HCT116 (cell line): ENCODE measurements around the gene TRIM31. TPM values are rescaled to one million over a fixed set of nuclear protein-coding genes. Genes with fewer than 3 reads are reported as not detected.

Experiments used
- ATAC-seq: fragments of 200-7000 bp; cut with Tn5 transposase; 2 replicates; pipeline ENCODE4 v1.9.1; 2020; ENCODE audit warnings: mild to moderate bottlenecking, moderate library complexity
- BruUV-seq: library from RNA; stranded (reverse); fragments of 400-500 nt; replicated peaks from 2 replicates; lab custom pipeline; 2021; lab: Mats Ljungman, UMichigan
- CTCF ChIA-PET: fragments of 300-600 bp; sonication (Branson Sonifier 250); formaldehyde crosslinking; loops from one replicate; lab custom pipeline; 2021; ENCODE audit warnings: antibody characterized with exemption; lab: Charles Lee
- POLR2A ChIA-PET: fragments of 300-600, 350-600 bp; sonication (Branson Sonifier 250); formaldehyde crosslinking; loops from one replicate; lab custom pipeline; 2021; ENCODE audit warnings: antibody characterized with exemption; lab: Charles Lee
- RAD21 ChIA-PET, 2 experiments: fragments of 300-600 bp; sonication (Branson Sonifier 250); formaldehyde crosslinking; loops; one replicate each; lab custom pipeline; 2023; ENCODE audit warnings: low total read pairs in 2 of 2; ENCODE audit not compliant: uncharacterized antibody in 2 of 2, unreplicated experiment in 2 of 2, low non-redundant PET in 1 of 2; lab: Charles Lee
- DNase-seq: peaks from one replicate; pipeline ENCODE4 v3.0.0-alpha.2; 2010; ENCODE audit warnings: low read depth, low spot score
- H2AFZ ChIP-seq: fragments of 200-600 bp; shearing (Covaris generic), sonication (generic); 2 replicates; pipeline ENCODE4 v1.6.1; 2017; ENCODE audit warnings: low read depth, mixed run types, mixed read lengths, antibody characterized with exemption, low read length; ENCODE audit not compliant: poor library complexity, severe bottlenecking
- H3K27ac ChIP-seq: 2 replicates; pipeline ENCODE4 v1.5.1; 2012; ENCODE audit warnings: low read depth, low read length
- H3K27me3 ChIP-seq: fragments of 200-600 bp; sonication (generic); 2 replicates; pipeline ENCODE4 v1.6.1; 2016; ENCODE audit warnings: mixed run types, low read length, mixed read lengths; ENCODE audit not compliant: insufficient read depth
- H3K36me3 ChIP-seq, 2 experiments: fragments of 200-500 bp in 1 of 2; fragments of 200-600 bp in 1 of 2; sonication (Bioruptor generic) in 1 of 2; sonication (generic) in 1 of 2; 2 replicates each; pipeline versions ENCODE4 v1.5.1 to v1.6.1; 2014 to 2016; ENCODE audit warnings: low read length in 2 of 2, inconsistent platforms in 1 of 2, mixed read lengths in 1 of 2, mixed run types in 1 of 2; ENCODE audit not compliant: insufficient read depth in 2 of 2, control insufficient read depth in 1 of 2
- H3K4me1 ChIP-seq, 2 experiments: fragments of 200-600 bp in 1 of 2; sonication (generic) in 1 of 2; 2 replicates each; pipeline versions ENCODE4 v1.5.1 to v1.6.1; 2012 to 2017; ENCODE audit warnings: low read length in 2 of 2, inconsistent platforms in 1 of 2, mild to moderate bottlenecking in 1 of 2, mixed read lengths in 1 of 2, mixed run types in 1 of 2, moderate library complexity in 1 of 2; ENCODE audit not compliant: insufficient read depth in 2 of 2, control insufficient read depth in 1 of 2
- H3K4me2 ChIP-seq: fragments of 200-600 bp; sonication (generic); 2 replicates; pipeline ENCODE4 v1.6.1; 2017; ENCODE audit warnings: mixed run types, low read length, mixed read lengths
- H3K4me3 ChIP-seq, 2 experiments: fragments of 200-600 bp in 1 of 2; sonication (generic) in 1 of 2; replicated peaks in 1 of 2; 2 replicates each; pipeline ENCODE4 v1.5.1; 2011 to 2016; ENCODE audit warnings: low read length in 2 of 2, control low read depth in 1 of 2, low read depth in 1 of 2, mild to moderate bottlenecking in 1 of 2, mixed read lengths in 1 of 2, mixed run types in 1 of 2
- H3K79me2 ChIP-seq: fragments of 200-600 bp; sonication (generic); 2 replicates; pipeline ENCODE4 v1.6.1; 2017; ENCODE audit warnings: mild to moderate bottlenecking, mixed run types, low read length, moderate library complexity, mixed read lengths; ENCODE audit not compliant: insufficient read depth
- H3K9ac ChIP-seq: fragments of 200-600 bp; sonication (generic); 2 replicates; pipeline ENCODE4 v1.6.1; 2016; ENCODE audit warnings: low read length, mixed read lengths
- H3K9me2 ChIP-seq: fragments of 200-600 bp; sonication (generic), shearing (Covaris generic); 2 replicates; pipeline ENCODE4 v1.6.1; 2017; ENCODE audit warnings: mixed run types, mild to moderate bottlenecking, moderate library complexity; ENCODE audit not compliant: insufficient read depth
- H3K9me3 ChIP-seq, 2 experiments: fragments of 200-500 bp in 1 of 2; fragments of 200-600 bp in 1 of 2; sonication (Bioruptor generic) in 1 of 2; sonication (generic) in 1 of 2; 2 replicates each; pipeline ENCODE4 v1.6.1; 2014 to 2017; ENCODE audit warnings: low read length in 2 of 2, mixed read lengths in 2 of 2, inconsistent platforms in 1 of 2, low read depth in 1 of 2, mild to moderate bottlenecking in 1 of 2, mixed run types in 1 of 2, moderate library complexity in 1 of 2; ENCODE audit not compliant: control insufficient read depth in 1 of 2, insufficient read depth in 1 of 2
- H4K20me1 ChIP-seq: fragments of 200-600 bp; sonication (generic), shearing (Covaris generic); 2 replicates; pipeline ENCODE4 v1.6.1; 2017; ENCODE audit warnings: mixed run types, mild to moderate bottlenecking, moderate library complexity; ENCODE audit not compliant: insufficient read depth
- CEBPB ChIP-seq: IDR thresholded peaks from 2 replicates; pipeline ENCODE4 v1.6.1; 2012; ENCODE audit warnings: low read depth
- EGR1 ChIP-seq: IDR thresholded peaks from 2 replicates; pipeline ENCODE4 v1.6.1; 2012; ENCODE audit warnings: low read depth
- ELF1 ChIP-seq: IDR thresholded peaks from 2 replicates; pipeline ENCODE4 v1.6.1; 2012; ENCODE audit warnings: low read depth, borderline replicate concordance
- EZH2 ChIP-seq: fragments of 200-600 bp; sonication (generic); IDR thresholded peaks from 2 replicates; pipeline ENCODE4 v1.6.1; 2017; ENCODE audit warnings: antibody characterized with exemption, mixed run types
- EZH2phosphoT487 ChIP-seq: fragments of 200-600 bp; IDR thresholded peaks from 2 replicates; pipeline ENCODE4 v1.6.1; 2018; ENCODE audit warnings: antibody characterized with exemption, borderline replicate concordance
- FOSL1 ChIP-seq: IDR thresholded peaks from 2 replicates; pipeline ENCODE4 v1.6.1; 2012; ENCODE audit warnings: low read depth
- JUND ChIP-seq: IDR thresholded peaks from 2 replicates; pipeline ENCODE4 v1.6.1; 2012
- POLR2A ChIP-seq: IDR thresholded peaks from 2 replicates; pipeline ENCODE4 v1.7.0; 2011; ENCODE audit warnings: borderline replicate concordance; ENCODE audit not compliant: insufficient read depth, insufficient read length; ENCODE audit errors: extremely low read depth
- RAD21 ChIP-seq: IDR thresholded peaks from 2 replicates; pipeline ENCODE4 v1.6.1; 2012; ENCODE audit warnings: low read depth, mild to moderate bottlenecking
- SIN3A ChIP-seq: IDR thresholded peaks from 2 replicates; pipeline ENCODE4 v1.6.1; 2012; ENCODE audit warnings: low read depth
- SRF ChIP-seq: IDR thresholded peaks from 2 replicates; pipeline ENCODE4 v1.6.1; 2012; ENCODE audit warnings: low read depth
- TCF7L2 ChIP-seq: IDR thresholded peaks from 2 replicates; pipeline ENCODE4 v1.7.0; 2011; ENCODE audit warnings: borderline replicate concordance, inconsistent platforms; ENCODE audit not compliant: insufficient read depth, insufficient read length; ENCODE audit errors: extremely low read depth
- YY1 ChIP-seq: IDR thresholded peaks from 2 replicates; pipeline ENCODE4 v1.6.1; 2011; ENCODE audit warnings: low read length, low read depth, moderate library complexity, mild to moderate bottlenecking; ENCODE audit not compliant: insufficient replicate concordance; ENCODE audit errors: extremely low read depth
- ZFX ChIP-seq: fragments of 450-650 bp; IDR thresholded peaks from 2 replicates; pipeline ENCODE4 v1.6.1; 2017
- ZNF274 ChIP-seq: fragments of 200-500 bp; sonication (Bioruptor generic); IDR thresholded peaks from 2 replicates; pipeline ENCODE4 v1.6.1; 2014; ENCODE audit warnings: mild to moderate bottlenecking, low read depth, low read length, inconsistent platforms
- intact Hi-C: fragments of 100-400 bp; cut with micrococcal nuclease; formaldehyde crosslinking; loops from 2 replicates; pipeline ENCODE4 v1.10.0; 2022
- total RNA-seq: library from RNA; stranded (reverse); gene quantifications from one replicate; pipeline ENCODE4 v1.2.1, GENCODE V29; 2021; ENCODE audit not compliant: unreplicated experiment
- TF ChIP-seq, protein P1 (sequence below), 3 experiments: fragments of 200-600 bp in 1 of 3; sonication (generic) in 1 of 3; IDR thresholded peaks in 2 of 3; conservative IDR thresholded peaks in 1 of 3; 2 replicates each; pipeline ENCODE4 v1.5.1; 2012 to 2017; ENCODE audit warnings: low read depth in 2 of 3, low read length in 2 of 3, antibody characterized with exemption in 1 of 3, borderline replicate concordance in 1 of 3, control low read depth in 1 of 3, mild to moderate bottlenecking in 1 of 3, mixed read lengths in 1 of 3, mixed run types in 1 of 3, moderate library complexity in 1 of 3; ENCODE audit not compliant: insufficient read depth in 1 of 3
- TF ChIP-seq, protein P2 (sequence below): IDR thresholded peaks from 2 replicates; pipeline ENCODE4 v1.6.1; 2012
- TF ChIP-seq, protein P3 (sequence below): IDR thresholded peaks from 2 replicates; pipeline ENCODE4 v1.6.1; 2012; ENCODE audit warnings: low read depth
- TF ChIP-seq, protein P4 (sequence below): IDR thresholded peaks from 2 replicates; pipeline ENCODE4 v1.6.1; 2012

TRIM31 gene
- total RNA-seq, 1 experiment from 2014 or later, result not detected

DNA sequence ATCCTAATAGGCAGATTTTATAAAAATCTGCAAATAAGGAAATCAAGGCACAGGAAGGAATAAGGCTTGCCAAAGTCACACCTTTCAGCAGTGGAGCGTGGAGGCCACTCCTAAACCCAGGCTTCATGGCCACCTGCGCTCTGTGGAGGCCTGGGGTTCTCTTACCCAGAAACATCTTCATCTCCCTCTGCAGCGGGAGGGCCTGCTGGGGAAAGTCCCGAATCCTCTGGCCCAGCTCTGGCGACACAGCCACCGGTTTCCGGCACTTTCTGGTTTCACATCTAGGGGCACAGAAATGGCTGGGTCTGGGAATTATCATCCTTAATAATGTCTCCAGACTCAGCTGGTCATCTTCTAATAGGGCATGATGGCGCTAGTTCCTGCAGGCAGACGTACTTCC, 43.9 kb upstream of the TRIM31 start:
- no peak for DNase-seq
- TF ChIP-seq ZFX, result no peak
- TF ChIP-seq EZH2, result no peak
- TF ChIP-seq SRF, result no peak
- TF ChIP-seq, protein P1, sequence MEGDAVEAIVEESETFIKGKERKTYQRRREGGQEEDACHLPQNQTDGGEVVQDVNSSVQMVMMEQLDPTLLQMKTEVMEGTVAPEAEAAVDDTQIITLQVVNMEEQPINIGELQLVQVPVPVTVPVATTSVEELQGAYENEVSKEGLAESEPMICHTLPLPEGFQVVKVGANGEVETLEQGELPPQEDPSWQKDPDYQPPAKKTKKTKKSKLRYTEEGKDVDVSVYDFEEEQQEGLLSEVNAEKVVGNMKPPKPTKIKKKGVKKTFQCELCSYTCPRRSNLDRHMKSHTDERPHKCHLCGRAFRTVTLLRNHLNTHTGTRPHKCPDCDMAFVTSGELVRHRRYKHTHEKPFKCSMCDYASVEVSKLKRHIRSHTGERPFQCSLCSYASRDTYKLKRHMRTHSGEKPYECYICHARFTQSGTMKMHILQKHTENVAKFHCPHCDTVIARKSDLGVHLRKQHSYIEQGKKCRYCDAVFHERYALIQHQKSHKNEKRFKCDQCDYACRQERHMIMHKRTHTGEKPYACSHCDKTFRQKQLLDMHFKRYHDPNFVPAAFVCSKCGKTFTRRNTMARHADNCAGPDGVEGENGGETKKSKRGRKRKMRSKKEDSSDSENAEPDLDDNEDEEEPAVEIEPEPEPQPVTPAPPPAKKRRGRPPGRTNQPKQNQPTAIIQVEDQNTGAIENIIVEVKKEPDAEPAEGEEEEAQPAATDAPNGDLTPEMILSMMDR (IDR thresholded peaks at IDR 0.05 in 2 of 3, conservative IDR thresholded peaks at IDR 0.05 in 1 of 3; ENCODE audit: borderline replicate concordance in 1 of 3, insufficient read depth in 1 of 3, low read depth in 2 of 3, low read length in 2 of 3), result no peak
- no peak for TF ChIP-seq YY1
- TF ChIP-seq EZH2phosphoT487, result no peak
- no peak for TF ChIP-seq TCF7L2
- TF ChIP-seq JUND, result no peak
- TF ChIP-seq ELF1, result no peak
- TF ChIP-seq ZNF274, result no peak
- TF ChIP-seq FOSL1, result no peak
- no peak for TF ChIP-seq RAD21
- TF ChIP-seq, protein P2, sequence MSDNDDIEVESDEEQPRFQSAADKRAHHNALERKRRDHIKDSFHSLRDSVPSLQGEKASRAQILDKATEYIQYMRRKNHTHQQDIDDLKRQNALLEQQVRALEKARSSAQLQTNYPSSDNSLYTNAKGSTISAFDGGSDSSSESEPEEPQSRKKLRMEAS, result no peak
- TF ChIP-seq, protein P3, sequence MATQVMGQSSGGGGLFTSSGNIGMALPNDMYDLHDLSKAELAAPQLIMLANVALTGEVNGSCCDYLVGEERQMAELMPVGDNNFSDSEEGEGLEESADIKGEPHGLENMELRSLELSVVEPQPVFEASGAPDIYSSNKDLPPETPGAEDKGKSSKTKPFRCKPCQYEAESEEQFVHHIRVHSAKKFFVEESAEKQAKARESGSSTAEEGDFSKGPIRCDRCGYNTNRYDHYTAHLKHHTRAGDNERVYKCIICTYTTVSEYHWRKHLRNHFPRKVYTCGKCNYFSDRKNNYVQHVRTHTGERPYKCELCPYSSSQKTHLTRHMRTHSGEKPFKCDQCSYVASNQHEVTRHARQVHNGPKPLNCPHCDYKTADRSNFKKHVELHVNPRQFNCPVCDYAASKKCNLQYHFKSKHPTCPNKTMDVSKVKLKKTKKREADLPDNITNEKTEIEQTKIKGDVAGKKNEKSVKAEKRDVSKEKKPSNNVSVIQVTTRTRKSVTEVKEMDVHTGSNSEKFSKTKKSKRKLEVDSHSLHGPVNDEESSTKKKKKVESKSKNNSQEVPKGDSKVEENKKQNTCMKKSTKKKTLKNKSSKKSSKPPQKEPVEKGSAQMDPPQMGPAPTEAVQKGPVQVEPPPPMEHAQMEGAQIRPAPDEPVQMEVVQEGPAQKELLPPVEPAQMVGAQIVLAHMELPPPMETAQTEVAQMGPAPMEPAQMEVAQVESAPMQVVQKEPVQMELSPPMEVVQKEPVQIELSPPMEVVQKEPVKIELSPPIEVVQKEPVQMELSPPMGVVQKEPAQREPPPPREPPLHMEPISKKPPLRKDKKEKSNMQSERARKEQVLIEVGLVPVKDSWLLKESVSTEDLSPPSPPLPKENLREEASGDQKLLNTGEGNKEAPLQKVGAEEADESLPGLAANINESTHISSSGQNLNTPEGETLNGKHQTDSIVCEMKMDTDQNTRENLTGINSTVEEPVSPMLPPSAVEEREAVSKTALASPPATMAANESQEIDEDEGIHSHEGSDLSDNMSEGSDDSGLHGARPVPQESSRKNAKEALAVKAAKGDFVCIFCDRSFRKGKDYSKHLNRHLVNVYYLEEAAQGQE, result no peak
- TF ChIP-seq, protein P4, sequence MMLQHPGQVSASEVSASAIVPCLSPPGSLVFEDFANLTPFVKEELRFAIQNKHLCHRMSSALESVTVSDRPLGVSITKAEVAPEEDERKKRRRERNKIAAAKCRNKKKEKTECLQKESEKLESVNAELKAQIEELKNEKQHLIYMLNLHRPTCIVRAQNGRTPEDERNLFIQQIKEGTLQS, result no peak
- no peak for TF ChIP-seq POLR2A
- no peak for TF ChIP-seq CEBPB
- no peak for TF ChIP-seq EGR1
- TF ChIP-seq SIN3A, result no peak
- TF ChIP-seq, all 23 proteins: peak for 0
- Histone ChIP-seq H2AFZ (no peak overlapping the region), H3K4me3 (peak overlapping the region in 1 of 2 experiments; percentile 39; a peak in 3 of 4 replicates), H3K27ac (no peak overlapping the region), H4K20me1 (no peaks in the 10 kb centered on the region), H3K4me1 (peaks cover 28 to 31% of the 10 kb centered on the region in 2 experiments), H3K36me3 (no peaks in the 10 kb centered on the region), H3K79me2 (no peaks in the 10 kb centered on the region), H3K9ac (no peak overlapping the region), H3K9me2 (no peaks in the 10 kb centered on the region), H3K9me3 (no peaks in the 10 kb centered on the region), H3K27me3 (no peaks in the 10 kb centered on the region), H3K4me2 (peak overlapping the region; percentile 74)
- RAD21 ChIA-PET, result no interaction called here
- ATAC-seq, result no peak
- BruUV-seq, result TSS peak; percentile 98
- CTCF ChIA-PET, result no interaction called here
- POLR2A ChIA-PET, result no interaction called here
- intact Hi-C loops, result no loop called here
